B cell (primary cell): Measurements from ENCODE around the gene XRRA1. TPM values are rescaled to one million over a fixed set of nuclear protein-coding genes. Genes with fewer than 3 reads are reported as not detected.

ENCODE experiments used
- ATAC-seq: fragments of 200-7000 bp; cut with Tn5 transposase; one replicate; pipeline ENCODE4 v1.10.0; 2021; ENCODE audit warnings: low read depth, mild to moderate bottlenecking, moderate number of reproducible peaks, moderate library complexity
- CTCF ChIA-PET: fragments of 350-600 bp; sonication (Branson Sonifier 250); formaldehyde crosslinking; loops from one replicate; lab custom pipeline; 2021; ENCODE audit warnings: antibody characterized with exemption, inconsistent platforms; lab: Charles Lee
- POLR2A ChIA-PET: fragments of 350-600 bp; sonication (Branson Sonifier 250); formaldehyde crosslinking; loops from one replicate; lab custom pipeline; 2021; ENCODE audit warnings: antibody characterized with exemption; lab: Charles Lee
- DNase-seq: peaks from one replicate; pipeline ENCODE4 v3.0.0; 2013
- H2AFZ ChIP-seq: 2 replicates; pipeline ENCODE4 v1.6.1; 2012; ENCODE audit warnings: mild to moderate bottlenecking, low read depth, low read length; ENCODE audit not compliant: insufficient read depth, poor library complexity, severe bottlenecking
- H3K27ac ChIP-seq, 2 donors: 1 replicate in 1 of 2; 2 replicates in 1 of 2; pipeline ENCODE4 v1.5.1; 2012 to 2013; ENCODE audit warnings: low read length in 2 of 2, mild to moderate bottlenecking in 2 of 2, moderate library complexity in 1 of 2
- H3K27me3 ChIP-seq, 4 experiments: fragments of 200-600 bp in 1 of 4; sonication (generic) in 1 of 4; replicated peaks in 1 of 4; 1 replicate in 2 of 4; 2 replicates in 2 of 4; pipeline versions ENCODE4 v1.6.1 to v1.7.0; 2013 to 2016; ENCODE audit warnings: low read length in 3 of 4, mild to moderate bottlenecking in 2 of 4, mixed read lengths in 1 of 4, moderate library complexity in 1 of 4; ENCODE audit not compliant: insufficient read depth in 4 of 4, control insufficient read depth in 3 of 4; ENCODE audit errors: control extremely low read depth in 1 of 4
- H3K36me3 ChIP-seq, 2 experiments: replicated peaks in 1 of 2; 1 replicate in 1 of 2; 2 replicates in 1 of 2; pipeline versions ENCODE4 v1.6.1 to v1.7.1; 2013; ENCODE audit warnings: low read length in 1 of 2; ENCODE audit not compliant: insufficient read depth in 2 of 2, control insufficient read depth in 1 of 2; ENCODE audit errors: control extremely low read depth in 1 of 2, extremely low read depth in 1 of 2
- H3K4me1 ChIP-seq, 2 donors: fragments of 200-600 bp in 1 of 2; sonication (generic) in 1 of 2; 1 replicate in 1 of 2; 2 replicates in 1 of 2; pipeline versions ENCODE4 v1.5.1 to v1.6.1; 2013 to 2017; ENCODE audit warnings: low read length in 2 of 2; ENCODE audit not compliant: control insufficient read depth in 2 of 2, insufficient read depth in 2 of 2
- H3K4me2 ChIP-seq: replicated peaks from 2 replicates; pipeline ENCODE3; 2012; ENCODE audit warnings: mild to moderate bottlenecking, low read depth, low read length; ENCODE audit not compliant: poor library complexity, severe bottlenecking
- H3K4me3 ChIP-seq, 5 experiments: fragments of 200-600 bp in 1 of 5; sonication (generic) in 1 of 5; 1 replicate in 3 of 5; 2 replicates in 2 of 5; pipeline versions ENCODE4 v1.5.1 to v1.7.0; 2011 to 2016; ENCODE audit warnings: low read length in 4 of 5, mild to moderate bottlenecking in 4 of 5, low read depth in 2 of 5, control low read depth in 1 of 5, moderate library complexity in 1 of 5; ENCODE audit not compliant: insufficient read depth in 1 of 5; ENCODE audit errors: control extremely low read depth in 1 of 5, extremely low read depth in 1 of 5
- H3K79me2 ChIP-seq: fragments of 200-600 bp; sonication (generic); one replicate; pipeline ENCODE4 v1.6.0; 2016; ENCODE audit warnings: low read length; ENCODE audit not compliant: control insufficient read depth, insufficient read depth
- H3K9ac ChIP-seq: fragments of 200-600 bp; sonication (generic); 2 replicates; pipeline ENCODE4 v1.6.1; 2017; ENCODE audit warnings: mild to moderate bottlenecking, low read length, moderate library complexity
- H3K9me3 ChIP-seq, 3 donors: one replicate each; pipeline versions ENCODE4 v1.6.1 to v1.7.1; 2013; ENCODE audit warnings: low read length in 2 of 3; ENCODE audit not compliant: control insufficient read depth in 2 of 3, insufficient read depth in 1 of 3; ENCODE audit errors: control extremely low read depth in 1 of 3
- H4K20me1 ChIP-seq: 2 replicates; pipeline ENCODE4 v1.6.0; 2012; ENCODE audit warnings: mild to moderate bottlenecking, low read length; ENCODE audit not compliant: insufficient read depth, control insufficient read depth, poor library complexity, severe bottlenecking
- H3K27ac Mint-ChIP-seq: one replicate; pipeline ENCODE4 v1.8.0; 2021; ENCODE audit warnings: mixed read lengths
- H3K27me3 Mint-ChIP-seq: one replicate; pipeline ENCODE4 v1.8.0; 2021; ENCODE audit warnings: mixed read lengths
- H3K4me1 Mint-ChIP-seq: one replicate; pipeline ENCODE4 v1.8.0; 2021; ENCODE audit warnings: mixed read lengths
- H3K4me3 Mint-ChIP-seq: one replicate; pipeline ENCODE4 v1.8.0; 2021; ENCODE audit warnings: mixed read lengths
- H3K9me3 Mint-ChIP-seq: one replicate; pipeline ENCODE4 v1.8.0; 2022; ENCODE audit warnings: mixed read lengths; ENCODE audit not compliant: insufficient read depth
- EZH2 ChIP-seq: IDR thresholded peaks from 2 replicates; pipeline ENCODE4 v1.6.1; 2012; ENCODE audit warnings: borderline replicate concordance, low read depth, mild to moderate bottlenecking, moderate library complexity, low read length; ENCODE audit not compliant: insufficient read depth, poor library complexity, severe bottlenecking
- WGBS: methylation state at CpG from one replicate; pipeline ENCODE4 v1.1.5; 2013; ENCODE audit warnings: missing lambda C conversion rate; ENCODE audit not compliant: insufficient coverage; 5-methylcytosine and 5-hydroxymethylcytosine counted together
- intact Hi-C: fragments of 100-400 bp; cut with micrococcal nuclease; formaldehyde crosslinking; loops from one replicate; pipeline ENCODE4 v1.10.0; 2022
- polyA plus RNA-seq: library from polyadenylated mRNA; depleted of rRNA; stranded (reverse); fragments of >200 nt; gene quantifications from 2 replicates; pipeline ENCODE4 v1.2.3, GENCODE V29; 2012
- total RNA-seq, 2 donors: library from RNA; stranded (reverse); fragments of 120-200 nt in 1 of 2; gene quantifications; 1 replicate in 1 of 2; 2 replicates in 1 of 2; pipeline versions ENCODE4 v1.2.3 to v1.2.4, GENCODE V29; 2013 to 2022
- TF ChIP-seq, protein P1 (sequence below): fragments of 200-600 bp; IDR thresholded peaks from one replicate; pipeline ENCODE4 v1.8.0; 2022; ENCODE audit warnings: antibody characterized with exemption, mild to moderate bottlenecking

The XRRA1 gene
- total and polyA plus RNA-seq, 2 donors (not counting 1 experiment from before 2014, with no cell fraction given): 6.9 to 80.8 TPM

DNA sequence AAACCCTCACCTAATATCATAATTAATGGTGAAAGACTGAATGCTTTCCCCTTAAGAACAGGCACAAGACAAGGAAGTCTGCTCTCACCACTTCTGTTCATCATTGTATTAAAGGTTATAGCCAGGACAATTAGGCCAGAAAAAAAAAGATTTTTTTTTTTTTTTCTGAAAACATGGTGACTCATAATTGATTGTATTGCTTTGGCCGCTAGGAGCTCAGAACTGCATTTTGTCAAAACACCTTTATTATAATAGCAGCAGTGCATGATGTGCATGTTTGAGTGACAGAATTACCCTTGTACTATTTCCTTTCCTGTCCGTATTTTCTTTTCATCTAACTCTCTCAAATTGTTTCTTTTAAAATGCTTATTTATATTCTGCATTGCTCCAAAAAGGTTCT is 102.1 kb downstream of the XRRA1 start:
- ChIA-PET POLR2A (no interaction called here), CTCF (no interaction called here)
- no peaks in the 10 kb centered on the region for H3K9me3 Mint-ChIP-seq
- Histone ChIP-seq H3K4me1 (peaks cover 8 to 9% of the 10 kb centered on the region in 2 donors), H4K20me1 (no peaks in the 10 kb centered on the region), H2AFZ (no peak overlapping the region), H3K79me2 (no peaks in the 10 kb centered on the region), H3K9ac (no peak overlapping the region), H3K27me3 (no peaks in the 10 kb centered on the region), H3K27ac (no peak overlapping the region), H3K9me3 (no peaks in the 10 kb centered on the region), H3K4me3 (no peak overlapping the region), H3K36me3 (peaks cover 0 to 30% of the 10 kb centered on the region in 2 experiments), H3K4me2 (no peak overlapping the region)
- H3K4me1 Mint-ChIP-seq: peaks cover 17% of the 10 kb centered on the region
- no peak overlapping the region for H3K4me3 Mint-ChIP-seq
- no CpG with 5 or more reads among the region's 2 CpGs for WGBS
- intact Hi-C loops: no loop called here
- DNase-seq (no peak), ATAC-seq (no peak)
- no peak overlapping the region for H3K27ac Mint-ChIP-seq
- TF ChIP-seq, protein P1, sequence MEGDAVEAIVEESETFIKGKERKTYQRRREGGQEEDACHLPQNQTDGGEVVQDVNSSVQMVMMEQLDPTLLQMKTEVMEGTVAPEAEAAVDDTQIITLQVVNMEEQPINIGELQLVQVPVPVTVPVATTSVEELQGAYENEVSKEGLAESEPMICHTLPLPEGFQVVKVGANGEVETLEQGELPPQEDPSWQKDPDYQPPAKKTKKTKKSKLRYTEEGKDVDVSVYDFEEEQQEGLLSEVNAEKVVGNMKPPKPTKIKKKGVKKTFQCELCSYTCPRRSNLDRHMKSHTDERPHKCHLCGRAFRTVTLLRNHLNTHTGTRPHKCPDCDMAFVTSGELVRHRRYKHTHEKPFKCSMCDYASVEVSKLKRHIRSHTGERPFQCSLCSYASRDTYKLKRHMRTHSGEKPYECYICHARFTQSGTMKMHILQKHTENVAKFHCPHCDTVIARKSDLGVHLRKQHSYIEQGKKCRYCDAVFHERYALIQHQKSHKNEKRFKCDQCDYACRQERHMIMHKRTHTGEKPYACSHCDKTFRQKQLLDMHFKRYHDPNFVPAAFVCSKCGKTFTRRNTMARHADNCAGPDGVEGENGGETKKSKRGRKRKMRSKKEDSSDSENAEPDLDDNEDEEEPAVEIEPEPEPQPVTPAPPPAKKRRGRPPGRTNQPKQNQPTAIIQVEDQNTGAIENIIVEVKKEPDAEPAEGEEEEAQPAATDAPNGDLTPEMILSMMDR: no peak
- TF ChIP-seq EZH2: no peak
- no peaks in the 10 kb centered on the region for H3K27me3 Mint-ChIP-seq

DNA sequence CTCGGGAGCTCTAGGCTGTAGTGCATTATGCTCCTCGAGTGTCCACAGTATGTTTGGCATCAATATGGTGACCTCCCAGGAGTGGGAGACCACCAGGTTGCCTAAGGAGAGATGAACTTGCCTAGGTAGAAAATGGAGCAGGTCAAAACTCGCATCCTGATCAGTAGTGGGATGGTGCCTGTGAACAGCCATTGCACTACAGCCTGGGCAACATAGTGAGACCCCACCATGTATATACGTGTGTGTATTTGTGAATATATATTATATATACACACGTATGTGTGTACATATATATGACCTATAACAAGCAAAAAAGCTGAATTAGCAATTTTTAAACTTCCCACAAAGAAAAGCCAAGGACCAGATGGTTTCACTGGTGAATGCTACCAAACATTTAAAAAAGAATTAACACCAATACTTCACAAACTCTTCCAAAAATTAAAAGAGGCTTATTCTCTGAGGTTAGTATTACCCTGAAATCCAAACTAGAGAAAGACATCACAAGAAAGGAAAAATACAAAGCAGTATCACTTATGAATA is 102.8 kb downstream of the XRRA1 start:
- 100% methylated on average over 2 of the region's 5 CpGs for WGBS
- Histone ChIP-seq H3K4me2 (no peak overlapping the region), H3K79me2 (no peaks in the 10 kb centered on the region), H3K4me1 (peaks cover 8 to 9% of the 10 kb centered on the region in 2 donors), H3K4me3 (no peak overlapping the region), H3K27me3 (no peaks in the 10 kb centered on the region), H3K27ac (no peak overlapping the region), H2AFZ (no peak overlapping the region), H4K20me1 (no peaks in the 10 kb centered on the region), H3K9me3 (no peaks in the 10 kb centered on the region), H3K36me3 (peaks cover 0 to 33% of the 10 kb centered on the region in 2 experiments), H3K9ac (no peak overlapping the region)
- no peak for DNase-seq
- CTCF ChIA-PET: no interaction called here
- Mint-ChIP-seq H3K27ac (no peak overlapping the region), H3K4me3 (no peak overlapping the region), H3K4me1 (peaks cover 17% of the 10 kb centered on the region), H3K27me3 (no peaks in the 10 kb centered on the region), H3K9me3 (no peaks in the 10 kb centered on the region)
- intact Hi-C loops: no loop called here
- ATAC-seq: no peak
- TF ChIP-seq, protein P1: no peak
- TF ChIP-seq EZH2: no peak
- POLR2A ChIA-PET: no interaction called here
